Activated CD4-positive, alpha-beta T cell treated with anti-CD3 and anti-CD28 coated beads, Interleukin-2, amount 10 ng/mL, durations not matched to agents 7 days and 5 days (primary cell): ENCODE results near the gene SLC22A5. TPM values are rescaled to one million over a fixed set of nuclear protein-coding genes. Genes with fewer than 3 reads are reported as not detected.
"Not testable (repeated sequence)": the region's sequence is repeated elsewhere in the genome, so short reads cannot be mapped to it uniquely, and the experiment has no call there.

Experiments
- CTCF ChIA-PET: fragments of 350-600 bp; sonication (Branson Sonifier 250); formaldehyde crosslinking; loops from one replicate; lab custom pipeline; 2021; ENCODE audit warnings: antibody characterized with exemption; lab: Charles Lee
- POLR2A ChIA-PET: fragments of 350-600 bp; sonication (Branson Sonifier 250); formaldehyde crosslinking; loops from one replicate; lab custom pipeline; 2021; ENCODE audit warnings: antibody characterized with exemption; lab: Charles Lee
- DNase-seq: peaks from one replicate; pipeline ENCODE4 v3.0.0-alpha.2; 2020
- H3K27ac Mint-ChIP-seq: one replicate; pipeline ENCODE4 v1.8.0; 2021; ENCODE audit warnings: mild to moderate bottlenecking, moderate library complexity, mixed read lengths
- H3K27me3 Mint-ChIP-seq: one replicate; pipeline ENCODE4 v1.8.0; 2021; ENCODE audit warnings: mixed read lengths
- H3K36me3 Mint-ChIP-seq: one replicate; pipeline ENCODE4 v1.8.0; 2021; ENCODE audit warnings: low read depth, mixed read lengths
- H3K4me1 Mint-ChIP-seq: one replicate; pipeline ENCODE4 v1.8.0; 2021; ENCODE audit warnings: mixed read lengths
- H3K4me3 Mint-ChIP-seq: one replicate; pipeline ENCODE4 v1.8.0; 2021; ENCODE audit warnings: mild to moderate bottlenecking, moderate library complexity, mixed read lengths
- H3K9me3 Mint-ChIP-seq: one replicate; pipeline ENCODE4 v1.8.0; 2021; ENCODE audit warnings: mixed read lengths
- total RNA-seq, 2 experiments: library from RNA; stranded (reverse); gene quantifications; one replicate each; pipeline ENCODE4 v1.2.3, GENCODE V29; 2021

Gene SLC22A5
- total RNA-seq, 2 experiments from 2014 or later = 3.2 to 3.6 TPM

DNA sequence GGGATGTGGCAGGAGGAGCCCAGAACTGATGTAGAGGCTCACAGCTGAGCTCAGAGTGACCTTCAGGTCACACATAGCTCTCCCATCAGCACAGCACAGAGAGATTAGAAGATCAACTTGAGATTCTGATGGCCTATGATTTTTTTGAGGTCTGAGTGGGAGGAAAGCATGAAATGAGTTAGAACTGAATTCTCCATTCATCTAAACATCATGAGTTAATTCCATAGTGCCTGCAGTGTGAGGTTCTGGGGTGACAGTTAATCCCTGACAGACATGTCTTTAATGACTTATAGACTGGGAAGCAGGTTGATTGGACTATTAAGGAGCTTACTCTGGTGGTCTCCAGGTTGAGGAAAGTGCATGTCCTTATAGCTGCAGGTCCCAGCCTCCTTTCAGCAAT lies 22.4 kb downstream of the SLC22A5 start:
- ChIA-PET POLR2A (no interaction called here), CTCF (interaction anchor here (0.7 to 8.3 kb wide), 2 partner anchors 19 to 110 kb away, joined by 3 to 147 read pairs; no protein-coding TSS in a partner anchor)
- Mint-ChIP-seq H3K36me3 (peaks cover 21% of the 10 kb centered on the region), H3K4me3 (no peak overlapping the region), H3K27me3 (no peaks in the 10 kb centered on the region), H3K27ac (peak overlapping the region; percentile 51), H3K9me3 (no peaks in the 10 kb centered on the region), H3K4me1 (peaks cover 87% of the 10 kb centered on the region)
- no peak for DNase-seq

- Mint-ChIP-seq H3K4me3 (no peak overlapping the region), H3K4me1 (peaks cover 87% of the 10 kb centered on the region), H3K27ac (no peak overlapping the region), H3K36me3 (peaks cover 21% of the 10 kb centered on the region), H3K9me3 (no peaks in the 10 kb centered on the region), H3K27me3 (no peaks in the 10 kb centered on the region)
- ChIA-PET POLR2A (no interaction called here), CTCF (interaction anchor here (0.7 to 8.3 kb wide), 2 partner anchors 19 to 110 kb away, joined by 3 to 147 read pairs; no protein-coding TSS in a partner anchor)
- no peak for DNase-seq
Measured at GRCh38 chr5:132392411-132392810, 22.9 kb downstream of the SLC22A5 start.

GRCh38 chr5:132392978-132393825 lies 23.7 kb downstream of the SLC22A5 start:
- Mint-ChIP-seq H3K4me3 (no peak overlapping the region), H3K4me1 (peaks cover 87% of the 10 kb centered on the region)

DNA sequence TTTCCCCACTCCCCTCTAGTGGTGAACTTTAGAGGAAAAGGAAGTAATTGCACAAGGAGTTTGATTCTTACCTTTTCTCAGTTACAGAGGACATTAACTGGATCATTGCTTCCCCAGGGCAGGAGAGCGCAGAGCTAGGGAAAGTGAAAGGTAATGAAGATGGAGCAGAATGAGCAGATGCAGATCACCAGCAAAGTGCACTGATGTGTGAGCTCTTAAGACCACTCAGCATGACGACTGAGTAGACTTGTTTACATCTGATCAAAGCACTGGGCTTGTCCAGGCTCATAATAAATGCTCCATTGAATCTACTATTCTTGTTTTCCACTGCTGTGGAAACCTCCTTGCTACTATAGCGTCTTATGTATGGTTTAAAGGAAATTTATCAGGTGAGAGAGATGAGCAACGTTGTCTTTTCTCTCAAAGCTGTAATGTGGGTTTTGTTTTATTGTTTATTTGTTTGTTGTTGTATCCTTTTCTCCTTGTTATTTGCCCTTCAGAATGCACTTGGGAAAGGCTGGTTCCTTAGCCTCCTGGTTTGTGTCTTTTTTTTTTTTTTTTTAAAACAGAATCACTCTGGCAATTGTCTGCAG lies 25.3 kb downstream of the SLC22A5 start:
- Mint-ChIP-seq H3K36me3 (peaks cover 29% of the 10 kb centered on the region), H3K4me1 (peaks cover 88% of the 10 kb centered on the region), H3K4me3 (no peak overlapping the region), H3K27ac (no peak overlapping the region), H3K9me3 (peaks cover 3% of the 10 kb centered on the region), H3K27me3 (peaks cover 3% of the 10 kb centered on the region)
- ChIA-PET POLR2A (no interaction called here), CTCF (interaction anchor here (1.0 to 3.3 kb wide), 6 partner anchors 8 to 131 kb away, joined by 3 to 15 read pairs (median 4); no protein-coding TSS in a partner anchor)
- no peak for DNase-seq

More at GRCh38 chr5:132392978-132393825, 23.7 kb downstream of the SLC22A5 start:
- peak overlapping the region; percentile 7 for H3K27ac Mint-ChIP-seq
- no peaks in the 10 kb centered on the region for H3K9me3 Mint-ChIP-seq
- H3K36me3 Mint-ChIP-seq = peaks cover 21% of the 10 kb centered on the region
- POLR2A ChIA-PET = no interaction called here
- H3K27me3 Mint-ChIP-seq = no peaks in the 10 kb centered on the region
- DNase-seq = no peak
- CTCF ChIA-PET = interaction anchor here (1.1 to 1.2 kb wide), 2 partner anchors 18 to 133 kb away, joined by 3 read pairs; no protein-coding TSS in a partner anchor

DNA sequence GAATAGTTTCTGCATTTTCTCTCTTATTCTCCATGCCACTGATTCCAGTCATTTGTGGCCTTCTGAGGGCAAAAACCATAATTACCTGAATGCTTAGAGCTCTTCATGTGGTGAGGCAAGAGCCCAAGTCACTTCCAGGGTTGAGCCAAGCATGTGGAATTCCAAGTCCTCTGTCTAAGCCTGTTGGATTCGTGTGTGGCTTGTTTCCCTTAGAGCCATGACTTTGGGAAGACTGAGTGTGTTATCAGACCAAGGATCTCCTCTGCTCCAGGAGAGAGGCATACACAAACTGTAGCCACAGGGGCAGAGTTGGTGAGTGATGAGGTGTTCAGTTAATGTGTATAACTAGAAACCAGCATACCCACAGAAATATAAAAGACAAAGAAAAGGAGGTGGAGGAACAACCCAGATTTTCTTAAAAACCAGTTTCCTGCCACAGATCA lies 27.1 kb downstream of the SLC22A5 start:
- H3K4me1 Mint-ChIP-seq = peaks cover 84% of the 10 kb centered on the region
- ChIA-PET CTCF (interaction anchor here (1.0 to 3.3 kb wide), 3 partner anchors 9 to 129 kb away, joined by 3 to 15 read pairs (median 6); no protein-coding TSS in a partner anchor), POLR2A (interaction anchor here (1.4 kb wide), 1 partner anchor 95 kb away, joined by 4 read pairs; the partner anchor contains the start of gene IRF1)
- H3K4me3 Mint-ChIP-seq = peak overlapping the region; percentile 10
- DNase-seq = peak; percentile 38
- H3K27ac Mint-ChIP-seq = peak overlapping the region; percentile 80
- H3K9me3 Mint-ChIP-seq = peaks cover 3% of the 10 kb centered on the region
- H3K27me3 Mint-ChIP-seq = peaks cover 8% of the 10 kb centered on the region
- peaks cover 32% of the 10 kb centered on the region for H3K36me3 Mint-ChIP-seq

DNA sequence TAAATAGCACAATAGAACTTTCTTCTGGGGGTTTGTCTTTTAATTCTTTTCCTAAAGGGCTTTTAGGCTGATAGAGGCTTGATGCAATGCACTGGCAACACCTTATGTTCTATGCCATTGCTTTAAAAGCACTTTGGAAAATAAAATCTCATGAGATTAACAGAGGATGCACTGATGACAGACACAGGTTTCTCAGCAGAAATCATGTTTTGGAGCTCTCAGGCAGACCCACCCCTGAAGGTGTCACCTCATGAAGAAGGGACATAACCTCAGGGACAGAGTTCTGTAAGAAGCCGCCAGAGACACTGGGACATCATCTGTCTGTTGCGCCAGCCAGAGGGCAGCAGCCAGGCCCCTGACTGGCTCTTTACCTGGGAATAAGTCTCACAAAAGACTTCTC lies 27.7 kb downstream of the SLC22A5 start:
- peaks cover 8% of the 10 kb centered on the region for H3K27me3 Mint-ChIP-seq
- peaks cover 35% of the 10 kb centered on the region for H3K36me3 Mint-ChIP-seq
- CTCF ChIA-PET = interaction anchor here (0.7 to 3.3 kb wide), 3 partner anchors 11 to 104 kb away, joined by 3 to 15 read pairs (median 3); no protein-coding TSS in a partner anchor
- DNase-seq = no peak
- peaks cover 3% of the 10 kb centered on the region for H3K9me3 Mint-ChIP-seq
- H3K4me3 Mint-ChIP-seq = peak overlapping the region; percentile 15
- H3K4me1 Mint-ChIP-seq = peaks cover 83% of the 10 kb centered on the region
- POLR2A ChIA-PET = interaction anchor here (1.4 kb wide), 1 partner anchor 94 kb away, joined by 4 read pairs; the partner anchor contains the start of gene IRF1
- H3K27ac Mint-ChIP-seq = peak overlapping the region; percentile 80

DNA sequence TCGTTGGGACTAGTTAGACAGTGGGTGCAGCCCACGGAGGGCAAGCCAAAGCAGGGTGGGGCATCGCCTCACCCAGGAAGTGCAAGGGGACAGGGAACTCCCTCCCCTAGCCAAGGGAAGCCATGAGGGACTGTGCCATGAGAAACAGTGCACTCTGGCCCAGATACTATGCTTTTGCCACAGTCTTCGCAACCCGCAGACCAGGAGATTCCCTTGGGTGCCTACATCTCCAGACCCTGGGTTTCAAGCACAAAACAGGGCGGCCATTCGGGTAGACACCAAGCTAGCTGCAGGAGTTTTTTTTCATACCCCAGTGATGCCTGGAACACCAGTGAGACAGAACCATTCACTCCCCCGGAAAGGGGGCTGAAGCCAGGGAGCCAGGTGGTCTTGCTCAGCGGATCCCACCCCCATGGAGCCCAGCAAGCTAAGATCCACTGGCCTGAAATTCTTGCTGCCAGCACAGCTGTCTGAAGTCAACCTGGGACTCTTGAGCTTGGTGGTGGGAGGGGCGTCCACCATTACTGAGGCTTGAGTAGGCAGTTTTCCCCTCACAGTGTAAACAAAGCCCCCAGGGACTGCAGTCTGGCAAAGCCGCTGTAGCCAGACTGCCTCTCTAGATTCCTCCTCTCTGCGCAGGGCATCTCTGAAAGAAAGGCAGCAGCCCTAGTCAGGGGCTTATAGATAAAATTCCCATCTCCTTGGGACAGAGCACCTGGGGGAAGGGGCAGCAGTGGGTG lies 28.6 kb downstream of the SLC22A5 start:
- H3K4me3 Mint-ChIP-seq, DNase-seq, H3K9me3 Mint-ChIP-seq, H3K27me3 Mint-ChIP-seq, POLR2A ChIA-PET: not testable (repeated sequence)
- peaks cover 74% of the 10 kb centered on the region for H3K4me1 Mint-ChIP-seq
- peak overlapping the region; percentile 80 for H3K27ac Mint-ChIP-seq
- peaks cover 40% of the 10 kb centered on the region for H3K36me3 Mint-ChIP-seq
- CTCF ChIA-PET = interaction anchor here (0.7 to 3.3 kb wide), 4 partner anchors 12 to 103 kb away, joined by 3 to 15 read pairs (median 3); no protein-coding TSS in a partner anchor

DNA sequence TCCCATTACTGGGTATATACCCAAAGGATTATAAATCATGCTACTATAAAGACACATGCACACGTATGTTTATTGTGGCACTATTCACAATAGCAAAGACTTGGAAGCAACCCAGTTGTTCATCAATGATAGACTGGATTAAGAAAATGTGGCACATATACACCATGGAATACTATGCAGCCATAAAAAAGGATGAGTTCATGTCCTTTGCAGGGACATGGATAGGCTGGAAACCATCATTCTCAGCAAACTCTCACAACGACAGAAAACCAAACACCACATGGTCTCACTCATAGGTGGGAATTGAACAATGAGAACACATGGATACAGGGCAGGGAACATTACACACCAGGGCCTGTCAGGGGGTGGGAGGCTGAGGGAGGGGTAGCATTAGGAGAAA lies 34.5 kb downstream of the SLC22A5 start:
- H3K4me3 Mint-ChIP-seq, H3K27me3 Mint-ChIP-seq, H3K27ac Mint-ChIP-seq, POLR2A ChIA-PET, DNase-seq: not testable (repeated sequence)
- Mint-ChIP-seq H3K36me3 (peaks cover 46% of the 10 kb centered on the region), H3K4me1 (peaks cover 47% of the 10 kb centered on the region), H3K9me3 (peaks cover 16% of the 10 kb centered on the region)
- CTCF ChIA-PET = interaction anchor here (0.6 kb wide), 1 partner anchor 343 kb away, joined by 3 read pairs; the partner anchor contains the start of gene CCNI2

GRCh38 chr5:132405646-132406045 lies 36.1 kb downstream of the SLC22A5 start:
- H3K4me1 Mint-ChIP-seq = peaks cover 45% of the 10 kb centered on the region
- CTCF ChIA-PET = interaction anchor here (1.2 to 2.3 kb wide), 3 partner anchors 10 to 86 kb away, joined by 3 to 10 read pairs (median 6); no protein-coding TSS in a partner anchor
- peaks cover 44% of the 10 kb centered on the region for H3K36me3 Mint-ChIP-seq
- no peak overlapping the region for H3K4me3 Mint-ChIP-seq
- DNase-seq = no peak
- peaks cover 4% of the 10 kb centered on the region for H3K27me3 Mint-ChIP-seq
- POLR2A ChIA-PET = no interaction called here
- H3K9me3 Mint-ChIP-seq = peaks cover 13% of the 10 kb centered on the region
- H3K27ac Mint-ChIP-seq = no peak overlapping the region

DNA sequence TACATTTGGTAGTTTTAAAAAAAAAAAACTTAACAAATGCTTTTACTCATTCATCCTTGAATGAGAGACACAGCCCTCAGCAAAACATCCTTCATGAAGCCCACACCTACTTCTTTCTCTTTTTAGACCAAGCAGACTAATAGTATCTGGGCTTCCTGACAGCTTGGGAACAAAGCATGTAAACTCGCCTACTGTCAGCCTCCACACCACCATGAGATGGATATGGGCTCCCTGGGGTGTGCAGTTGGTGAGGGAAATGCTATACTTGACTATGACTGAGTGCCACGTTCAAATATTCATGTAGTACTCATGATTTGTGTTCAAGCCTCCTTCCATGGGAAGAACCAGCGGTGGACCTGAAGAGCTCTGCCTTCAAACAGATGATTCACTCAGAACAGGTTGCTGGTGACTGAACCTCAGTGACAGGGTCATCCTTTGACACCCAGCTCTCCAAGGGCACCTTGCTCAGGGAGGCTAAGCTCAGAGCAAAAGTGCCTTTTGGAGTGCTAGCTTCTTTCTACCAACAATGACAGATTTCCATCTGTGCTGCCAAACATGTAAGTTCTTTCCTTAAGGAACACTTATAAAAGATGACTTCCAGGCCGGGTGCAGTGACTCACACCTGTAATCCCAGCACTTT lies 36.8 kb downstream of the SLC22A5 start:
- no peak for DNase-seq
- peaks cover 42% of the 10 kb centered on the region for H3K36me3 Mint-ChIP-seq
- no peak overlapping the region for H3K4me3 Mint-ChIP-seq
- H3K4me1 Mint-ChIP-seq = peaks cover 39% of the 10 kb centered on the region
- H3K27ac Mint-ChIP-seq = no peak overlapping the region
- POLR2A ChIA-PET = interaction anchor here (0.6 kb wide), 1 partner anchor 79 kb away, joined by 4 read pairs; no protein-coding TSS in a partner anchor
- peaks cover 13% of the 10 kb centered on the region for H3K9me3 Mint-ChIP-seq
- CTCF ChIA-PET = interaction anchor here (1.0 to 2.3 kb wide), 6 partner anchors 11 to 95 kb away, joined by 3 to 10 read pairs (median 4); no protein-coding TSS in a partner anchor
- no peaks in the 10 kb centered on the region for H3K27me3 Mint-ChIP-seq

GRCh38 chr5:132407970-132408369 lies 38.5 kb downstream of the SLC22A5 start:
- peaks cover 13% of the 10 kb centered on the region for H3K9me3 Mint-ChIP-seq
- H3K36me3 Mint-ChIP-seq = peaks cover 42% of the 10 kb centered on the region
- CTCF ChIA-PET = interaction anchor here (0.7 to 1.1 kb wide), 4 partner anchors 13 to 201 kb away, joined by 3 to 5 read pairs (median 3); no protein-coding TSS in a partner anchor
- H3K27me3 Mint-ChIP-seq = no peaks in the 10 kb centered on the region
- peaks cover 46% of the 10 kb centered on the region for H3K4me1 Mint-ChIP-seq
- DNase-seq = no peak
- POLR2A ChIA-PET = no interaction called here
- H3K4me3 Mint-ChIP-seq = no peak overlapping the region
- H3K27ac Mint-ChIP-seq = no peak overlapping the region
